HepG2 (cell line): Measurements from ENCODE around the gene PLSCR4. TPM values are rescaled to one million over a fixed set of nuclear protein-coding genes. Genes with fewer than 3 reads are reported as not detected.

Source experiments
- ARID5B ChIP-seq: IDR thresholded peaks from 2 replicates; pipeline ENCODE4 v1.4.0; 2020; ENCODE audit warnings: mild to moderate bottlenecking, missing genetic modification reagents
- FOSL1 ChIP-seq: sonication (generic); formaldehyde crosslinking; IDR thresholded peaks from 2 replicates; pipeline ENCODE4 v1.9.0; 2021; ENCODE audit warnings: missing genetic modification reagents, borderline replicate concordance
- FOXA1 ChIP-seq, 2 experiments: fragments of 450-650 bp in 1 of 2; sonication (generic) in 1 of 2; formaldehyde crosslinking in 1 of 2; IDR thresholded peaks; 2 replicates each; pipeline versions ENCODE4 v1.4.0 to v1.6.1; 2016 to 2020; ENCODE audit warnings: missing genetic modification reagents in 1 of 2
- HNF4A ChIP-seq: sonication (generic); formaldehyde crosslinking; IDR thresholded peaks from 2 replicates; pipeline ENCODE4 v1.4.0; 2020; ENCODE audit warnings: missing genetic modification reagents
- KMT2B ChIP-seq: IDR thresholded peaks from 2 replicates; pipeline ENCODE4 v1.6.1; 2016; ENCODE audit warnings: missing genetic modification reagents, missing compliant biosample characterization
- POGZ ChIP-seq: sonication (generic); formaldehyde crosslinking; IDR thresholded peaks from 2 replicates; pipeline ENCODE4 v1.4.0; 2020; ENCODE audit warnings: mild to moderate bottlenecking, missing genetic modification reagents
- PRDM15 ChIP-seq: sonication (generic); formaldehyde crosslinking; IDR thresholded peaks from 2 replicates; pipeline ENCODE4 v1.4.0; 2020; ENCODE audit warnings: missing genetic modification reagents
- RARA ChIP-seq: IDR thresholded peaks from 2 replicates; pipeline ENCODE4 v1.6.1; 2016; ENCODE audit warnings: missing genetic modification reagents, missing compliant biosample characterization
- RBFOX2 ChIP-seq: fragments of 200-400 bp; formaldehyde crosslinking; IDR thresholded peaks from 2 replicates; pipeline ENCODE4 v1.6.1; 2017; ENCODE audit warnings: low read depth, mild to moderate bottlenecking, low read length
- REST ChIP-seq, 2 experiments: IDR thresholded peaks; 2 replicates each; pipeline ENCODE4 v1.6.1; 2011 to 2012; ENCODE audit warnings: low read length in 2 of 2, borderline replicate concordance in 1 of 2, low read depth in 1 of 2, mild to moderate bottlenecking in 1 of 2, moderate library complexity in 1 of 2
- TEAD3 ChIP-seq: optimal IDR thresholded peaks from 2 replicates; pipeline ENCODE3; 2016; ENCODE audit warnings: borderline replicate concordance
- TOE1 ChIP-seq: sonication (generic); formaldehyde crosslinking; IDR thresholded peaks from 2 replicates; pipeline ENCODE4 v1.4.0; 2020; ENCODE audit warnings: mild to moderate bottlenecking, missing genetic modification reagents
- ZBTB37 ChIP-seq: sonication (generic); formaldehyde crosslinking; IDR thresholded peaks from 2 replicates; pipeline ENCODE4 v1.4.0; 2020; ENCODE audit warnings: mild to moderate bottlenecking, missing genetic modification reagents
- ZNF326 ChIP-seq: sonication (generic); formaldehyde crosslinking; IDR thresholded peaks from 2 replicates; pipeline ENCODE4 v1.4.0; 2020; ENCODE audit warnings: missing genetic modification reagents, borderline replicate concordance
- ZNF761 ChIP-seq: sonication (generic); formaldehyde crosslinking; conservative IDR thresholded peaks from 2 replicates; pipeline ENCODE4 v1.4.0; 2020; ENCODE audit warnings: mild to moderate bottlenecking, missing genetic modification reagents
- ZNF768 ChIP-seq: sonication (generic); formaldehyde crosslinking; IDR thresholded peaks from 2 replicates; pipeline ENCODE4 v1.4.0; 2020; ENCODE audit warnings: missing genetic modification reagents
- polyA plus RNA-seq, 8 experiments: library from polyadenylated mRNA; depleted of rRNA in 3 of 8; stranded (reverse) in 7 of 8; unstranded in 1 of 8; fragments of >200 nt; fragmentation: Illumina TruSeq in 4 of 8; extraction: Trizol in 4 of 8; gene quantifications; 2 replicates each; pipeline versions ENCODE4 v1.2.1 to v1.2.3, GENCODE V29; 2011 to 2016; ENCODE audit warnings: low read depth in 4 of 8, missing spikeins in 1 of 8, mixed read lengths in 1 of 8; ENCODE audit not compliant: insufficient read depth in 1 of 8
- total RNA-seq, 5 experiments: library from RNA; depleted of rRNA; stranded (reverse); fragments of >200 nt; fragmentation: Illumina TruSeq; extraction: Trizol; gene quantifications; 2 replicates each; pipeline ENCODE4 v1.2.3, GENCODE V29; 2016; ENCODE audit warnings: low read depth in 1 of 5

PLSCR4 gene
- total and polyA plus RNA-seq, 2 of the 13 experiments (the other 11 are each of a cell fraction or from before 2014, with no cell fraction given): 1.5 to 59.0 TPM

- TF ChIP-seq REST (IDR thresholded peaks at IDR 0.05; ENCODE audit: borderline replicate concordance in 1 of 2, low read depth in 1 of 2, low read length in 2 of 2): no peak
- no peak for TF ChIP-seq ZNF768 (CRISPR knock-in tag)
- TF ChIP-seq POGZ (CRISPR knock-in tag): 0 out of 2 replicates have a peak, but pooled peaks have one; percentile 27
- TF ChIP-seq FOXA1 (IDR thresholded peaks at IDR 0.05): no peak
- TF ChIP-seq FOXA1 (CRISPR knock-in tag; IDR thresholded peaks at IDR 0.05): peak; percentile 28; the same call in 1 of the 2 replicates
- TF ChIP-seq ZNF326 (CRISPR knock-in tag): no peak
- peak; percentile 75; the same call in 1 of the 2 replicates for TF ChIP-seq ZBTB37 (CRISPR knock-in tag)
- no peak for TF ChIP-seq ZNF761 (CRISPR knock-in tag)
- no peak for TF ChIP-seq TOE1 (CRISPR knock-in tag)
- TF ChIP-seq PRDM15 (CRISPR knock-in tag): no peak
- TF ChIP-seq FOSL1 (CRISPR knock-in tag): no peak
- TF ChIP-seq RBFOX2: no peak
- no peak for TF ChIP-seq KMT2B (CRISPR knock-in tag)
- TF ChIP-seq TEAD3 (CRISPR knock-in tag): peak; percentile 26
- peak; percentile 34 for TF ChIP-seq HNF4A (CRISPR knock-in tag)
- TF ChIP-seq RARA: peak; percentile 35; the same call in 1 of the 2 replicates
- peak; percentile 70 for TF ChIP-seq ARID5B (CRISPR knock-in tag)
- TF ChIP-seq, all 625 proteins: peak for 14
Measured at GRCh38 chr3:146162561-146162960, 88.3 kb downstream of the PLSCR4 start (continued).
